Esophagus squamous epithelium (tissue), 5 donors: ENCODE measurements around the gene TPM4. TPM values are rescaled to one million over a fixed set of nuclear protein-coding genes. Genes with fewer than 3 reads are reported as not detected.
A peak's percentile ranks its signal among the peaks of the same experiment; 100 is the strongest.
"Not testable (repeated sequence)": the region's sequence is repeated elsewhere in the genome, so short reads cannot be mapped to it uniquely, and the experiment has no call there.

Experiments
- DNase-seq: peaks from one replicate; lab custom pipeline; 2025; lab: John Stamatoyannopoulos, UW
- H3K27ac ChIP-seq, 4 donors: fragments of 200-600 bp; sonication (generic); one replicate each; pipeline ENCODE4 v1.5.1; 2016 to 2019; ENCODE audit warnings: mild to moderate bottlenecking in 1 of 4
- H3K27me3 ChIP-seq, 4 donors: fragments of 200-600 bp; sonication (generic); 1 replicate in 3 of 4; 2 replicates in 1 of 4; pipeline versions ENCODE4 v1.5.1 to v1.6.0; 2017 to 2021; ENCODE audit warnings: antibody characterized with exemption in 1 of 4
- H3K36me3 ChIP-seq, 3 donors: fragments of 200-600 bp; sonication (generic); one replicate each; pipeline ENCODE4 v1.5.1; 2016 to 2019
- H3K4me1 ChIP-seq, 3 donors: fragments of 200-600 bp; sonication (generic); one replicate each; pipeline ENCODE4 v1.5.1; 2017 to 2019
- H3K4me3 ChIP-seq, 4 donors: fragments of 200-600 bp; sonication (generic); 1 replicate in 3 of 4; 2 replicates in 1 of 4; pipeline ENCODE4 v1.5.1; 2016 to 2019; ENCODE audit warnings: mild to moderate bottlenecking in 2 of 4, moderate library complexity in 1 of 4
- H3K9me3 ChIP-seq, 3 donors: fragments of 200-600 bp; sonication (generic); one replicate each; pipeline ENCODE4 v1.5.1; 2016 to 2019
- CTCF ChIP-seq, 6 experiments: fragments of 450-650 bp in 4 of 6; fragments of 200-600 bp in 2 of 6; sonication (generic) in 2 of 6; IDR thresholded peaks; one replicate each; pipeline ENCODE4 v1.5.1; 2016 to 2019; ENCODE audit warnings: antibody characterized with exemption in 6 of 6, mild to moderate bottlenecking in 4 of 6, moderate library complexity in 4 of 6
- POLR2A ChIP-seq, 4 donors: fragments of 450-650 bp; IDR thresholded peaks; one replicate each; pipeline ENCODE4 v1.6.1; 2017; ENCODE audit warnings: antibody characterized with exemption in 4 of 4, mild to moderate bottlenecking in 4 of 4, moderate library complexity in 3 of 4
- WGBS, 2 donors: methylation state at CpG; one replicate each; pipeline ENCODE4 v1.1.5; 2018; 5-methylcytosine and 5-hydroxymethylcytosine counted together
- intact Hi-C: fragments of 100-400 bp; cut with DNase I; formaldehyde crosslinking; loops from one replicate; pipeline ENCODE4 v1.15.0; 2022
- total RNA-seq, 4 donors: library from RNA; depleted of rRNA; stranded (reverse); fragments of >200 nt; gene quantifications; one replicate each; pipeline ENCODE4 v1.1.0, GENCODE V29; 2016
- donor health status: DM: yes; HTN: yes; CAD: no.

TPM4 gene
- 100 to 1,000 TPM; 307 to 577 (median 369) TPM for total RNA-seq

DNA sequence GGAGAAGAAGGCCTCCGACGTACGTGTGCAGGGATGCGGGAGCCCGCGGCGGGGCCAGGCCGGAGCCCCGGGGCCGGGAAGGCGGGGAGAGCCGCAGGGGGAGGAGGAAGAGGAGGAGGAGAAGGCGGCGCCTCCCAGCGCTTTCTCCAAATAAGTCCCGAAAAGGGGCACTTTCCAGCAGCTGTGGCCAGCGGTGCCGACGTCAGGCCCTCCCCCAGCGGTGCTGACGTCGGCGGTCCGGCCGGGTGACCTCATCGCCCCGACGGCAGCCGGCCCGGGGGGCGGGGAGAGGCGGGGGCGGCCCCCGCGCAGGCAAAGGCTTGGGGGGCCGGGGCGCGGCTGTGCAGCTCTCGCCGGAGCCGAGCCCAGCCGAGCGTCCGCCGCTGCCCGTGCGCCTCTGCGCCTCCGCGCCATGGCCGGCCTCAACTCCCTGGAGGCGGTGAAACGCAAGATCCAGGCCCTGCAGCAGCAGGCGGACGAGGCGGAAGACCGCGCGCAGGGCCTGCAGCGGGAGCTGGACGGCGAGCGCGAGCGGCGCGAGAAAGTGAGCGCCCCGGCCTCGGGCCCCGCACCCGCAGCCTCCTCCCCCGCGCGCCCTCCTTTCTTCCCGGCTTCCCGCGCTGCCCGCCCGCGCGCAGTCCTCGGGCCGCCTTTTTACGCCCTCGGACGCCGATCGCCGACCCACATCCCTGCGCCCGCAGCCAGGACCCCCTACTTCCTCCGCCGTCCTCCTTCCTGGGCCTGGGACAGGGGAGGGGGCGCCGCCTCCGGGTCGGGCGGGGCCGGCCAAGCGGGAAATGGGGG, at the start of gene TPM4:
Gene TPM4, plus strand, starts transcription at position 342 of the 804 bp plus-strand sequence. Its CDS starts 71 bp downstream, at position 413.
- peaks cover 32 to 98% (median 48%) of the 10 kb centered on the region in 3 donors for H3K4me1 ChIP-seq
- WGBS, 2 donors: 3% methylated on average over 22 of the region's 101 CpGs; no CpG with 5 or more reads in 1 of the 2 donors

DNA sequence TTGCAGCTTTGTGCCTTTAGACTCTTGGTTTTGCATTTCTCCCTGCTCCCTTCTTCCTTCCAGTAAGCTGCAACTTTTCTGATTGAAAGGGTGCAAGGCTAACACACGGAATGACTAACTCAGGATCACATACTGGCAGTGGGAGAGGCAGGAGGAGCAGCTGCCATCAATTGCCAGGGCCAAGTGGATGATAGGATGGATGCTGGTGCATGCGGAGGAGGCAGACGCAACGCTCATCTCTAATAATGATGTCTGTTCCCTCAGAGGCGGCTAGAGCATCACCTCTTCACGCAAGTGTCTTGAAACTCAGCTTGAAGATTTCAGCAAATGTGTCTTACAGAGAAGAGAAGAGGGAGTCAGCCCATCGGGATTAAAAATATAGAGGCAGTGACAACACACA, 49.5 kb upstream of the TPM4 start:
- no peak for DNase-seq
- Histone ChIP-seq H3K36me3 (no peaks in the 10 kb centered on the region), H3K9me3 (no peaks in the 10 kb centered on the region), H3K27me3 (peaks cover 0 to 24% (median 0%) of the 10 kb centered on the region in 4 donors), H3K27ac (no peak overlapping the region), H3K4me1 (no peaks in the 10 kb centered on the region), H3K4me3 (no peak overlapping the region)
- intact Hi-C loops: no loop called here
- TF ChIP-seq POLR2A (IDR thresholded peaks at IDR 0.05): no peak
- no peak for TF ChIP-seq CTCF (IDR thresholded peaks at IDR 0.05)
- WGBS, 2 donors: 72 to 92% methylated on average over 6 to 7 of the region's 7 CpGs

More for the DNA sequence above, at the start of gene TPM4:
- TF ChIP-seq CTCF (IDR thresholded peaks at IDR 0.05) (peak in 1 of 6 experiments; percentile 7), POLR2A (IDR thresholded peaks at IDR 0.05) (peak in 3 of 4 donors; percentile 71 to 98 (median 91))
- Histone ChIP-seq H3K9me3 (no peaks in the 10 kb centered on the region), H3K27ac (peak within 1 kb of the TSS; percentile 91 to 100 (median 99)), H3K27me3 (no peaks in the 10 kb centered on the region), H3K36me3 (peaks cover 3 to 35% (median 7%) of the 10 kb centered on the region in 3 donors), H3K4me3 (peak within 1 kb of the TSS; percentile 59 to 91 (median 86))
- intact Hi-C loops: no loop called here
- peak; percentile 43 for DNase-seq

DNA sequence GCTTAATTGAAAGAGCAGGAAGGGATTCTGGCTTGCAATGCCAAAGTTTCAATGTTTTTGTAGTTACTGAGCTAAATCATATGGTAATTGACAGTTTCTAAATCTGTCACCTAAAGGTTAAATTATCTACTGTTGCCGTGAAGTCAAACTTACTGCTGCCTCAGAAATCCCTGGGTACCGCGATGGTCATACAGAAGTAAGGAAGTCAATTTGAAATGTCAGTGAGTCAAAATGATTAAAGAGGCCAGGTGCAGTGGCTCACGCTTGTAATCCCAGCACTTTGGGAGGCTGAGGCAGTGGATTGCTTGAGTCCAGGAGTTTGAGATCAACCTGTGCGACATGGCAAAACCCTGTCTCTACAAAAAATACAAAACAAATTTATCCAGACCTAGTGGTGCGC, 48.8 kb upstream of the TPM4 start:
- no peak overlapping the region for H3K27ac ChIP-seq
- 40 to 43% methylated on average over 6 of the region's 6 CpGs for WGBS, 2 donors
- TF ChIP-seq CTCF (IDR thresholded peaks at IDR 0.05) (no peak), POLR2A (IDR thresholded peaks at IDR 0.05) (no peak)
- H3K36me3 ChIP-seq: no peaks in the 10 kb centered on the region
- H3K4me1 ChIP-seq: no peaks in the 10 kb centered on the region
- H3K27me3 ChIP-seq: peaks cover 0 to 16% (median 0%) of the 10 kb centered on the region in 4 donors
- no peak overlapping the region for H3K4me3 ChIP-seq
- no peak for DNase-seq
- intact Hi-C loops: no loop called here
- H3K9me3 ChIP-seq: no peaks in the 10 kb centered on the region

GRCh38 chr19:16030155-16030554, 46.1 kb upstream of the TPM4 start:
- H3K4me3 ChIP-seq, intact Hi-C loops, H3K9me3 ChIP-seq, DNase-seq, H3K4me1 ChIP-seq, H3K27ac ChIP-seq, H3K36me3 ChIP-seq, H3K27me3 ChIP-seq: not testable (repeated sequence)
- 91 to 92% methylated on average over 12 of the region's 12 CpGs for WGBS, 2 donors

GRCh38 chr19:16030964-16031871, 45.1 kb upstream of the TPM4 start:
- 84 to 92% methylated on average over 4 of the region's 13 CpGs for WGBS, 2 donors
- Histone ChIP-seq H3K27me3 (no peaks in the 10 kb centered on the region), H3K9me3 (no peaks in the 10 kb centered on the region), H3K36me3 (no peaks in the 10 kb centered on the region), H3K4me3 (no peak overlapping the region), H3K4me1 (no peaks in the 10 kb centered on the region), H3K27ac (no peak overlapping the region)
- DNase-seq: no peak
- TF ChIP-seq CTCF (IDR thresholded peaks at IDR 0.05) (no peak), POLR2A (IDR thresholded peaks at IDR 0.05) (no peak)
- intact Hi-C loops: no loop called here
